T-cell (primary cell): ENCODE data around the gene NKIRAS2. TPM values are rescaled to one million over a fixed set of nuclear protein-coding genes. Genes with fewer than 3 reads are reported as not detected.

Experiments used
- ATAC-seq, 4 experiments: fragments of 200-7000 bp in 3 of 4; fragments of 150-1000 bp in 1 of 4; cut with Tn5 transposase; replicated peaks in 1 of 4; 1 replicate in 3 of 4; 2 replicates in 1 of 4; pipeline ENCODE4 v1.10.0; 2021; ENCODE audit warnings: moderate library complexity in 3 of 4, mild to moderate bottlenecking in 2 of 4, moderate number of reproducible peaks in 1 of 4
- CTCF ChIA-PET, 2 donors: fragments of 300-600 bp; sonication (Branson Sonifier 250); formaldehyde crosslinking; loops; one replicate each; lab custom pipeline; 2022; ENCODE audit warnings: antibody characterized with exemption in 2 of 2; lab: Charles Lee
- POLR2A ChIA-PET, 2 donors: fragments of 300-600 bp; sonication (Branson Sonifier 250); formaldehyde crosslinking; loops; one replicate each; lab custom pipeline; 2022; ENCODE audit warnings: antibody characterized with exemption in 2 of 2; lab: Charles Lee
- DNase-seq, 35 experiments: peaks; one replicate each; pipeline versions ENCODE4 v3.0.0 to v3.0.0-alpha.2; 2013 to 2023
- H3K27ac ChIP-seq: one replicate; pipeline ENCODE4 v1.5.1; 2013; ENCODE audit warnings: low read length
- H3K27me3 ChIP-seq, 2 experiments: replicated peaks in 1 of 2; 1 replicate in 1 of 2; 2 replicates in 1 of 2; pipeline versions ENCODE4 v1.6.1 to v1.7.0; 2013; ENCODE audit warnings: low read length in 1 of 2, mixed read lengths in 1 of 2; ENCODE audit not compliant: control insufficient read depth in 2 of 2, insufficient read depth in 2 of 2; ENCODE audit errors: extremely low read depth in 1 of 2
- H3K36me3 ChIP-seq, 2 donors: 1 replicate in 1 of 2; 2 replicates in 1 of 2; pipeline versions ENCODE4 v1.6.1 to v1.7.0; 2013; ENCODE audit warnings: low read length in 1 of 2; ENCODE audit not compliant: control insufficient read depth in 2 of 2, insufficient read depth in 1 of 2; ENCODE audit errors: extremely low read depth in 1 of 2
- H3K4me1 ChIP-seq, 2 experiments: 1 replicate in 1 of 2; 2 replicates in 1 of 2; pipeline versions ENCODE4 v1.6.1 to v1.7.0; 2013; ENCODE audit warnings: low read length in 2 of 2, mixed read lengths in 1 of 2; ENCODE audit not compliant: insufficient read depth in 2 of 2, control insufficient read depth in 1 of 2; ENCODE audit errors: extremely low read depth in 1 of 2
- H3K4me3 ChIP-seq, 2 donors: 1 replicate in 1 of 2; 2 replicates in 1 of 2; pipeline versions ENCODE4 v1.5.1 to v1.7.0; 2013; ENCODE audit warnings: mild to moderate bottlenecking in 2 of 2, low read length in 1 of 2, moderate library complexity in 1 of 2; ENCODE audit not compliant: control insufficient read depth in 1 of 2; ENCODE audit errors: extremely low read depth in 1 of 2
- H3K9me3 ChIP-seq: 2 replicates; pipeline ENCODE4 v1.7.0; 2013
- H3K27ac Mint-ChIP-seq, 2 donors: one replicate each; pipeline ENCODE4 v1.8.0; 2020 to 2021; ENCODE audit warnings: mild to moderate bottlenecking in 2 of 2, mixed read lengths in 2 of 2
- H3K27me3 Mint-ChIP-seq, 2 donors: one replicate each; pipeline ENCODE4 v1.8.0; 2021 to 2022; ENCODE audit warnings: mixed read lengths in 2 of 2
- H3K36me3 Mint-ChIP-seq: one replicate; pipeline ENCODE4 v1.8.0; 2021; ENCODE audit warnings: mixed read lengths
- H3K4me1 Mint-ChIP-seq, 3 donors: one replicate each; pipeline ENCODE4 v1.8.0; 2020 to 2022; ENCODE audit warnings: mixed read lengths in 3 of 3, mild to moderate bottlenecking in 1 of 3
- H3K4me3 Mint-ChIP-seq, 3 donors: one replicate each; pipeline ENCODE4 v1.8.0; 2020 to 2022; ENCODE audit warnings: mild to moderate bottlenecking in 3 of 3, mixed read lengths in 3 of 3, moderate library complexity in 3 of 3
- H3K9me3 Mint-ChIP-seq, 3 donors: one replicate each; pipeline ENCODE4 v1.8.0; 2020 to 2022; ENCODE audit warnings: mixed read lengths in 3 of 3
- WGBS: methylation state at CpG from one replicate; pipeline ENCODE4 v1.1.5; 2013; ENCODE audit warnings: missing lambda C conversion rate; ENCODE audit not compliant: insufficient coverage; 5-methylcytosine and 5-hydroxymethylcytosine counted together
- total RNA-seq, 35 experiments: library from RNA in 6 of 35; stranded (reverse) in 6 of 35; fragments of 120-200 nt in 1 of 35; gene quantifications; one replicate each; pipeline versions ENCODE4 v1.2.1 to v1.2.4 and lab custom pipeline; 2013 to 2026

The NKIRAS2 gene
- total RNA-seq, 5 donors from 2014 or later (not counting 1 experiment from before 2014, with no cell fraction given) = 11.0 to 19.6 (median 18.4) TPM

GRCh38 chr17:42051645-42052044 lies 31.8 kb downstream of the NKIRAS2 start:
- DNase-seq = no peak
- H3K9me3 Mint-ChIP-seq = no peaks in the 10 kb centered on the region
- WGBS = 93% methylated on average over 7 of the region's 7 CpGs
- H3K27me3 Mint-ChIP-seq = peaks cover 23 to 50% of the 10 kb centered on the region in 2 donors
- ChIA-PET CTCF (no interaction called here), POLR2A (interaction anchor here in 1 of 2 donors (0.6 kb wide), 1 partner anchor 31 kb away, joined by 3 read pairs; the partner anchor contains the start of gene NKIRAS2)
- Histone ChIP-seq H3K27ac (no peak overlapping the region), H3K27me3 (peaks cover 0 to 58% of the 10 kb centered on the region in 2 experiments), H3K36me3 (no peaks in the 10 kb centered on the region), H3K9me3 (no peaks in the 10 kb centered on the region), H3K4me3 (no peak overlapping the region), H3K4me1 (peaks cover 0 to 15% of the 10 kb centered on the region in 2 experiments)
- H3K4me3 Mint-ChIP-seq = peak overlapping the region; percentile 25 to 71 (median 51)
- H3K27ac Mint-ChIP-seq = no peak overlapping the region
- H3K4me1 Mint-ChIP-seq = peaks cover 6 to 15% (median 9%) of the 10 kb centered on the region in 3 donors
- no peaks in the 10 kb centered on the region for H3K36me3 Mint-ChIP-seq
- ATAC-seq = no peak

- CTCF ChIA-PET = no interaction called here
- H3K4me1 ChIP-seq = peaks cover 0 to 15% of the 10 kb centered on the region in 2 experiments
- no peak overlapping the region for H3K4me3 ChIP-seq
- Mint-ChIP-seq H3K9me3 (no peaks in the 10 kb centered on the region), H3K27me3 (peaks cover 23 to 50% of the 10 kb centered on the region in 2 donors), H3K4me3 (no peak overlapping the region), H3K27ac (no peak overlapping the region), H3K36me3 (no peaks in the 10 kb centered on the region), H3K4me1 (peaks cover 6 to 15% (median 9%) of the 10 kb centered on the region in 3 donors)
- H3K36me3 ChIP-seq = no peaks in the 10 kb centered on the region
- no peak overlapping the region for H3K27ac ChIP-seq
- 88% methylated on average over 3 of the region's 6 CpGs for WGBS
- ATAC-seq = no peak
- no peak for DNase-seq
- POLR2A ChIA-PET = no interaction called here
- no peaks in the 10 kb centered on the region for H3K9me3 ChIP-seq
- peaks cover 0 to 58% of the 10 kb centered on the region in 2 experiments for H3K27me3 ChIP-seq
Measured at GRCh38 chr17:42052346-42052877, 32.5 kb downstream of the NKIRAS2 start.

GRCh38 chr17:42053731-42054500 lies 34.0 kb downstream of the NKIRAS2 start:
- H3K9me3 ChIP-seq = no peaks in the 10 kb centered on the region
- H3K27ac Mint-ChIP-seq = no peak overlapping the region
- H3K36me3 ChIP-seq = no peaks in the 10 kb centered on the region
- H3K36me3 Mint-ChIP-seq = no peaks in the 10 kb centered on the region
- H3K27me3 Mint-ChIP-seq = peaks cover 23 to 49% of the 10 kb centered on the region in 2 donors
- no peak overlapping the region for H3K4me3 Mint-ChIP-seq
- no peak overlapping the region for H3K4me3 ChIP-seq
- ChIA-PET CTCF (interaction anchor here in 1 of 2 donors (0.6 kb wide), 1 partner anchor 43 kb away, joined by 7 read pairs; no protein-coding TSS in a partner anchor), POLR2A (no interaction called here)
- H3K9me3 Mint-ChIP-seq = no peaks in the 10 kb centered on the region
- H3K27ac ChIP-seq = no peak overlapping the region
- DNase-seq = no peak
- ATAC-seq = no peak
- H3K4me1 Mint-ChIP-seq = peaks cover 6 to 15% (median 9%) of the 10 kb centered on the region in 3 donors
- 0% methylated on average over 1 of the region's 12 CpGs for WGBS
- H3K27me3 ChIP-seq = peaks cover 0 to 68% of the 10 kb centered on the region in 2 experiments
- H3K4me1 ChIP-seq = peaks cover 0 to 15% of the 10 kb centered on the region in 2 experiments

- no peak overlapping the region for H3K4me3 Mint-ChIP-seq
- peaks cover 0 to 12% of the 10 kb centered on the region in 2 experiments for H3K4me1 ChIP-seq
- WGBS = no CpG with 5 or more reads among the region's 3 CpGs
- H3K27ac Mint-ChIP-seq = no peak overlapping the region
- no peaks in the 10 kb centered on the region for H3K36me3 ChIP-seq
- H3K27me3 Mint-ChIP-seq = peaks cover 23 to 46% of the 10 kb centered on the region in 2 donors
- no peak for DNase-seq
- ATAC-seq = no peak
- H3K4me1 Mint-ChIP-seq = peaks cover 6 to 11% (median 9%) of the 10 kb centered on the region in 3 donors
- H3K36me3 Mint-ChIP-seq = no peaks in the 10 kb centered on the region
- ChIA-PET CTCF (no interaction called here), POLR2A (interaction anchor here in 1 of 2 donors (0.5 kb wide), 1 partner anchor 55 kb away, joined by 4 read pairs; no protein-coding TSS in a partner anchor)
- H3K27me3 ChIP-seq = peaks cover 0 to 68% of the 10 kb centered on the region in 2 experiments
- no peak overlapping the region for H3K4me3 ChIP-seq
- H3K27ac ChIP-seq = no peak overlapping the region
- no peaks in the 10 kb centered on the region for H3K9me3 ChIP-seq
- no peaks in the 10 kb centered on the region for H3K9me3 Mint-ChIP-seq
Measured at GRCh38 chr17:42055027-42055426, 35.1 kb downstream of the NKIRAS2 start.

- Histone ChIP-seq H3K4me3 (no peak overlapping the region), H3K9me3 (no peaks in the 10 kb centered on the region), H3K4me1 (peaks cover 0 to 10% of the 10 kb centered on the region in 2 experiments), H3K36me3 (no peaks in the 10 kb centered on the region), H3K27me3 (peaks cover 0 to 66% of the 10 kb centered on the region in 2 experiments), H3K27ac (no peak overlapping the region)
- H3K27ac Mint-ChIP-seq = no peak overlapping the region
- no peak overlapping the region for H3K4me3 Mint-ChIP-seq
- WGBS = 82% methylated on average over 4 of the region's 6 CpGs
- peaks cover 23 to 51% of the 10 kb centered on the region in 2 donors for H3K27me3 Mint-ChIP-seq
- ATAC-seq (no peak), DNase-seq (no peak)
- CTCF ChIA-PET = interaction anchor here in 1 of 2 donors (0.6 to 0.9 kb wide), 3 partner anchors 10 to 785 kb away, joined by 3 to 4 read pairs (median 3); no protein-coding TSS in a partner anchor
- H3K9me3 Mint-ChIP-seq = no peaks in the 10 kb centered on the region
- POLR2A ChIA-PET = no interaction called here
- H3K36me3 Mint-ChIP-seq = no peaks in the 10 kb centered on the region
- H3K4me1 Mint-ChIP-seq = peaks cover 5 to 13% (median 10%) of the 10 kb centered on the region in 3 donors
Measured at GRCh38 chr17:42055496-42055895, 35.6 kb downstream of the NKIRAS2 start.

GRCh38 chr17:42056635-42057034 lies 36.7 kb downstream of the NKIRAS2 start:
- no peak overlapping the region for H3K27ac Mint-ChIP-seq
- H3K27me3 ChIP-seq = peaks cover 0 to 55% of the 10 kb centered on the region in 2 experiments
- H3K36me3 Mint-ChIP-seq = no peaks in the 10 kb centered on the region
- no peaks in the 10 kb centered on the region for H3K9me3 ChIP-seq
- no peak for ATAC-seq
- H3K4me1 Mint-ChIP-seq = peaks cover 0 to 7% (median 1%) of the 10 kb centered on the region in 3 donors
- no peaks in the 10 kb centered on the region for H3K9me3 Mint-ChIP-seq
- no peak overlapping the region for H3K27ac ChIP-seq
- CTCF ChIA-PET = interaction anchor here in 1 of 2 donors (0.6 kb wide), 1 partner anchor 476 kb away, joined by 3 read pairs; no protein-coding TSS in a partner anchor
- peaks cover 19 to 42% of the 10 kb centered on the region in 2 donors for H3K27me3 Mint-ChIP-seq
- H3K4me3 ChIP-seq = no peak overlapping the region
- H3K4me1 ChIP-seq = no peaks in the 10 kb centered on the region
- 69% methylated on average over 2 of the region's 3 CpGs for WGBS
- POLR2A ChIA-PET = no interaction called here
- H3K36me3 ChIP-seq = no peaks in the 10 kb centered on the region
- DNase-seq = no peak
- no peak overlapping the region for H3K4me3 Mint-ChIP-seq
